ENCODE measurements around the gene PLAU. TPM values are rescaled to one million over a fixed set of nuclear protein-coding genes. Genes with fewer than 3 reads are reported as not detected.

The PLAU gene
- total and polyA plus RNA-seq, 2 of the 4 experiments (the other 2 are of a cell fraction) = 123 to 283 TPM

- no peaks in the 10 kb centered on the region for H3K36me3 ChIP-seq (ENCODE audit: control insufficient read depth, insufficient read depth, low read length)
- H4K91ac ChIP-seq (ENCODE audit: insufficient read depth, low read depth, low read length) = peak overlapping the region; percentile 83
- H3K56ac ChIP-seq (ENCODE audit: extremely low read depth, insufficient read depth, low read length) = peak overlapping the region; percentile 76
- H3K27ac ChIP-seq (ENCODE audit: insufficient read depth, low read length) = peak overlapping the region; percentile 76
- no peaks in the 10 kb centered on the region for H4K20me1 ChIP-seq (ENCODE audit: insufficient read depth, low read length)
- H3K4me1 ChIP-seq (ENCODE audit: control insufficient read depth, insufficient read depth, low read length) = peaks cover 14% of the 10 kb centered on the region
- ATAC-seq (ENCODE audit: low read depth) = no peak; the same call in 1 of the 2 replicates
- peak overlapping the region; percentile 95 for H2BK15ac ChIP-seq (ENCODE audit: low read depth, low read length)
- DNase-seq = peak; percentile 83
- H3K14ac ChIP-seq (replicated peaks; ENCODE audit: low read depth, low read length) = peak overlapping the region; percentile 58
- no peak overlapping the region for H3K4me2 ChIP-seq (ENCODE audit: low read depth, low read length)
- dilution Hi-C loops (cut with HindIII; ENCODE audit: low sequenced_read_pairs, unreplicated experiment) (no loop called here), in situ Hi-C loops (cut with MboI; ENCODE audit: low sequenced_read_pairs) (no loop called here), intact Hi-C loops (cut with micrococcal nuclease) (no loop called here)
- no peak overlapping the region for H3K9ac ChIP-seq (ENCODE audit: low read depth, low read length)
- no peak for TF ChIP-seq RFX5 (IDR thresholded peaks at IDR 0.05; ENCODE audit: low read depth, low read length)
- TF ChIP-seq FOS (IDR thresholded peaks at IDR 0.05; ENCODE audit: low read depth, low read length) = 0 out of 2 replicates have a peak, but pooled peaks have one; percentile 17
- H2AK9ac ChIP-seq (replicated peaks; ENCODE audit: low read depth, low read length, poor library complexity) = peak overlapping the region; percentile 77
- no TSS peak for BruUV-seq (replicated peaks)
- peak overlapping the region; percentile 84 for H2AK5ac ChIP-seq (ENCODE audit: low read depth, low read length)
- WGBS, 2 experiments (ENCODE audit: extremely low coverage in 2 of 2, insufficient read length in 1 of 2) = no CpG with 5 or more reads among the region's 2 CpGs
- H3K79me1 ChIP-seq (ENCODE audit: low read depth in 1 of 2, low read length in 2 of 2) = peaks cover 0 to 15% of the 10 kb centered on the region in 2 experiments; a peak in 2 of 4 replicates
- H3K4me3 ChIP-seq (ENCODE audit: insufficient read depth, low read depth, low read length) = no peak overlapping the region
- peak overlapping the region; percentile 30; the same call in 1 of the 2 replicates for H3K18ac ChIP-seq (ENCODE audit: low read depth, low read length)
- peak overlapping the region; percentile 85 to 86 for H4K8ac ChIP-seq (ENCODE audit: low read depth in 2 of 2, low read length in 2 of 2)
- H4K5ac ChIP-seq (ENCODE audit: low read depth, low read length) = peak overlapping the region; percentile 29; the same call in 1 of the 2 replicates
- ChIA-PET CTCF (interaction anchor here (0.9 to 1.5 kb wide), 2 partner anchors 19 to 42 kb away, joined by 3 to 4 read pairs; no protein-coding TSS in a partner anchor), POLR2A (ENCODE audit: unreplicated experiment) (interaction anchor here (0.9 to 1.7 kb wide), 3 partner anchors 8 to 11 kb away, joined by 3 to 8 read pairs (median 7); no protein-coding TSS in a partner anchor)
- peaks cover 29% of the 10 kb centered on the region for H3K9me1 ChIP-seq (ENCODE audit: insufficient read depth, low read length)
- H2AFZ ChIP-seq (replicated peaks; ENCODE audit: low read length, poor library complexity) = peak overlapping the region; percentile 48
- H3K9me3 ChIP-seq (ENCODE audit: control insufficient read depth, insufficient read depth, low read length) = no peaks in the 10 kb centered on the region
- peak overlapping the region; percentile 75 for H3K23ac ChIP-seq (ENCODE audit: low read depth, low read length)
- peak overlapping the region; percentile 98 for H2BK20ac ChIP-seq (ENCODE audit: low read depth, low read length)
- H3K4ac ChIP-seq (ENCODE audit: low read depth, low read length) = peak overlapping the region; percentile 96
- peak overlapping the region; percentile 81 for H2BK120ac ChIP-seq (ENCODE audit: low read depth, low read length)
- no peaks in the 10 kb centered on the region for H3K27me3 ChIP-seq (ENCODE audit: control insufficient read depth, insufficient read depth, low read length)
- peak overlapping the region; percentile 85 for H2BK5ac ChIP-seq (ENCODE audit: low read depth, low read length, poor library complexity, severe bottlenecking)
Measured at GRCh38 chr10:73898730-73899410, 12.1 kb upstream of the PLAU start.
